HG03060 (cell line): ENCODE results near the gene RHBDD3.
"Not testable (repeated sequence)": the region's sequence is repeated elsewhere in the genome, so short reads cannot be mapped to it uniquely, and the experiment has no call there.

Source experiments
- ATAC-seq: cut with Tn5 transposase; IDR thresholded peaks from one replicate; pipeline ENCODE4 v1.9.1; 2021; ENCODE audit warnings: low read depth, moderate number of reproducible peaks; ENCODE audit not compliant: unreplicated experiment

RHBDD3 gene

GRCh38 chr22:29253561-29254285 lies 14.1 kb downstream of the RHBDD3 start:
- ATAC-seq: no peak

GRCh38 chr22:29251981-29252911 lies 15.5 kb downstream of the RHBDD3 start:
- no peak for ATAC-seq

DNA sequence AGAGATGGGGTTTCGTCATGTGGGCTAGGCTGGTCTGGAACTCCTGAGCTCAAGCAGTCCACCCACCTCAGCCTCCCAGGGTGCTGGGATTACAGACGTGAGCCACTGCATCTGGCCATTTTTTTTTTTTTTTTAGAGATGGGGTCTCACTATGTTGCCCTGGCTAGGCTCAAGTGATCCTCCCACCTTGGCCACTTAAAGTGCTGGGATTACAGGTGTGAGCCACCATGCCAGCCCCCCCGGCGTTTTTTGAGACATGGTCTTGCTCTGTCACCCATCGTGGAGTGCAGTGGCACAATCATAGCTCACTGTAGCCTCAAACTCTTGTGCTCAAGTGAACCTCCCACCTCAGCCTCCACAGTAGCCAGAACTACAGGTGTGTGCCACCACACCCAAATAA lies 16.5 kb downstream of the RHBDD3 start:
- ATAC-seq: no peak

DNA sequence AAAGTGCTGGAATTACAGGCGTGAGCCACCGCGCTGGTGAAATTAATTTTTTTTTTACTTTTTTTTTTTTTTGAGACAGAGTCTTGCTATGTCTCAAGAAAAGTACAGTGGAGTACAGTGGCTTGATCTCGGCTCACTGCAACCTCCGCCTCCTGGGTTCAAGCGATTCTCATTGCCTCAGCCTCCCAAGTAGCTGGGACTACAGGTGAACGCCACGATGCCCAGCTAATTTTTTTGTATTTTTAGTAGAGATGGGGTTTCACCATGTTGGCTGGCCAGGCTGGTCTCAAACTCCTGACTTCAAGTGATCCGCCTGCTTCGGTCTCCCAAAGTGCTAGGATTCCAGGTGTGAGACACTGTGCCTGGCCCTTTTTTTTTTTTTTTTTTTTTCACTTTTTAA lies 19.9 kb downstream of the RHBDD3 start:
- not testable (repeated sequence) for ATAC-seq

- no peak for ATAC-seq
Measured at GRCh38 chr22:29245626-29246385, 22.0 kb downstream of the RHBDD3 start.

GRCh38 chr22:29244785-29245625 lies 22.8 kb downstream of the RHBDD3 start:
- no peak for ATAC-seq

DNA sequence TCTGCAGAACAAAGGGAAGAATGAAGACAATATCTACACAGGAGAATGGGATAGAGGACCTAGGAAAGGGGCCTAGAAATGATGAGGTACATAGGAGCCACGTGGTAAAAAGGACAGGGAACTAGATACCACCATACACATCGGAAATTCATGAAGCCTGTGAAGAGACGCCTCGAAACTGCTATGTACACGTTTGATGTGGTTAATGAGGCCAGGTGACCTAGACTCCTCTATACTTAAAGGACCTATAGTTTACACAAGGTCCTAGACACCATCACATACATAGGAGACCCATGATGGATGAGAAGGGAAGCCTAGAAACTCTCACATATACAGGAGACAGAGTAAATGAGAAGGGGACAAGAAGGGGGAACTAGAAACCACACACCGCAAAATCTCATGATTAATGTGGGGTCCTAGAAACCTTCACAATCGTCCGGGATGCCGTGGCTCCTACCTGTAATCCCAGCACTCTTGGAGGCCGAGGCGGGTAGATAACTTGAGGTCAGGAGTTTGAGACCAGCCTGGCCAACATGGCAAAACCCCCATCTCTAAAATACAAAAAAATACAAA lies 23.8 kb downstream of the RHBDD3 start:
- ATAC-seq: no peak

DNA sequence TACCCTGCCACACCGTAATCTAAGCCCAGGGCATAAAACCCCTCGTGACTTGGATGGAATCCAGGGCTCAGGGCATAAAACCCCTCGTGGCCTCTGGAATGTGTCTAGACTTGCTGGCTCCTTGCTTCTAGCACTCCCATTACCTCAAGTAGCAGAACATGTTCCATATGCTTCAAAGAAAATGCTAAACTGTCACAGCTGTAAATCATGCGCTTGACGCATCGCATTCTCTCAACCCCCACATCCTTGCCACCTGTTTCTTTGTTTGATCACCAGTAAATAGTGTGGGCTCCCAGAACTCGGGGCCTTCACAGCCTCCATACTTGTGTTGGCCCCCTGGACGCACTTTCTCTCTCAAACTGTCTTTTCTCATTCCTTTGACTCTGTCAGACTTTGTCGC lies 27.3 kb downstream of the RHBDD3 start:
- not testable (repeated sequence) for ATAC-seq

GRCh38 chr22:29233277-29233877 lies 34.4 kb downstream of the RHBDD3 start:
- ATAC-seq: no peak

GRCh38 chr22:29231971-29232959 lies 35.5 kb downstream of the RHBDD3 start:
- ATAC-seq: no peak

DNA sequence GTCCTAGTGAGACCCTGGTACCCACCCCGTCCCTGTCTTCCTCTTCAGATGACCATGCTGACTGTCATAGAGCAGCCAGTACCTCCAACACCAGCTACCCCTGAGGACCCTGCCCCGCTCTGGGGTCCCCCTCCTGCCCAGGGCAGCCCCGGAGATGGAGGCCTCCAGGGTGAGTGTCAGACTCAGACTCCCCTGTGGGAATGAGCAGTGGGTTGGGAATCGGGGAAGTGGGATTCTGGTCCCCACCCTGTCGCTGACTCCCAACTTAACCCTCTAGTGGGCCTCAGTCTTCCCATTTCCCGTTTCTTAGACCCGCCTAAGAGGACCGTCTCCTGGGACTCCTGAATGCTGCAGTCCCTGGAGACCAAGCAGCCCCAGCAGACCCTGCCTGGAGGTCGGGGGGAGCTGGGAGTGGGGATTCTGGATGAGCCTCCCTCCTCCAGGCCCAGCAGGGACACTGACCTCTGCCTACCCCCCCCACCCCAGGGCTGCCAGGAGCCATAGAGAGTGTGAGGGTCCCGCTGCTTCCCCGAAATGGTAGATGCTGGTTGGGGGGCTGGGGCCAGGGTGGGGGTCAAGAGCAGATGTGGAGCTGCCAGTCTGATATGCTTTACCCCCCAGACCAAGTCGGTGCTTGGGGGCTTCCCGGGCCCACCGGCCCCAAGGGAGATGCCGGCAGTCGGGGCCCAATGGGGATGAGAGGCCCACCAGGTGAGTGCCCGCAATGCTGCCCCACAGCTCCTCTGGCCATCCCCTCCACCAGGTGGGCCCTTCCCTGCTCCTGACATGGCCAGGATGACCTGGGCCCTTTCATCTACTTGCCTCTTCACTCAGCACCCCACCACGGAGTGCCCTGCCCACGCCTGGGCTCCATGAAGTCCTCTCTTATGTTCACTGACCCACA lies 36.6 kb downstream of the RHBDD3 start:
- no peak for ATAC-seq

- no peak for ATAC-seq
Measured at GRCh38 chr22:29226351-29226981, 41.3 kb downstream of the RHBDD3 start.

- ATAC-seq: no peak
Measured at GRCh38 chr22:29225422-29226090, 42.2 kb downstream of the RHBDD3 start.

GRCh38 chr22:29224859-29225410 lies 42.8 kb downstream of the RHBDD3 start:
- ATAC-seq: no peak

- no peak for ATAC-seq
Measured at GRCh38 chr22:29224121-29224858, 43.5 kb downstream of the RHBDD3 start.
